GM19238 (cell line): ENCODE data around the gene HELZ.

ENCODE experiments used
- DNase-seq: peaks from one replicate; pipeline ENCODE4 v3.0.0; 2011; ENCODE audit warnings: low spot score; ENCODE audit not compliant: insufficient read length

HELZ gene

GRCh38 chr17:67196422-67196821 lies 48.6 kb downstream of the HELZ start:
- no peak for DNase-seq

GRCh38 chr17:67194134-67194533 lies 50.9 kb downstream of the HELZ start:
- no peak for DNase-seq

GRCh38 chr17:67187927-67188326 lies 57.1 kb downstream of the HELZ start:
- DNase-seq: no peak

GRCh38 chr17:67186782-67187181 lies 58.2 kb downstream of the HELZ start:
- DNase-seq: no peak

- no peak for DNase-seq
These were observed 61.5 kb downstream of the HELZ start for GRCh38 chr17:67183531-67183930.

- DNase-seq: no peak
These were observed 63.2 kb downstream of the HELZ start for GRCh38 chr17:67181825-67182224.

- DNase-seq: no peak
These were observed 64.7 kb downstream of the HELZ start for GRCh38 chr17:67180275-67180674.

DNA sequence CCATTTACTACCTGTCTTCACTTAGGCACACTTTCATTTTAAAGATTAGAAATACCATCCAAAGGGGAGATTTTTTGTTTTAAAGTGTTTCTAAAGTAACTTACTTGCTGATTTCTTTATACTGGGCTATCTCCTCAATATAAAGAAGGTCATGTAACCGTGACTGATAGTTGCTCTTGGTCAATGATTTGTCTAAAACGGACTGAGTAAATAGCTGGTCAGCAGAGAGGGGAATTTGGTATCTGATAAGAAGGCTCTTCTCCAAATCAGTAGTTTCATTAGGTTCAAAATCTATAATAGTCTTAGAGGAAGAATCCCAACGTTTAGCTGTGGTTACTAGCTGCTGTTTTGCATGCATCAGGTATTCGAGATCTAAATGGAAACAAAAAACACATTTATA lies 66.4 kb downstream of the HELZ start:
- DNase-seq: no peak

DNA sequence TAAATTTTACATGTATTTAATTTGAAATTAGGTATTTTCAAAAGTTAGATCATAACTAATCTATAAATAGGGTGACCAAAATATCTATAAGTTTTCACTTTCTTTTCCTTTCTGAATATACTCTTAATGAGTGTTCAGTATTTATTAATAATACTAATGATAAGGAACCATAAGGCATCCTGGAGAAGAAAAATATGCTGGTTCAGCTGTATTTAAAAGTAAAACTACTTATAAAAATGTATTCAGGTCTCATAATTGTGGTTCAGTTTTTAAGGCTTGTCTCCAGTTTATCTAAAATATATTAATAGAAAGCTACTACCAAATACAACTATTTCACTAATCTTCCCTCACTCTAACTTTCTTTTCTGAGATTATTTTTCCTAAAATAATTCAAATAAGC lies 67.3 kb downstream of the HELZ start:
- DNase-seq: no peak

- DNase-seq: no peak
These were observed 70.8 kb downstream of the HELZ start for GRCh38 chr17:67174190-67174589.

DNA sequence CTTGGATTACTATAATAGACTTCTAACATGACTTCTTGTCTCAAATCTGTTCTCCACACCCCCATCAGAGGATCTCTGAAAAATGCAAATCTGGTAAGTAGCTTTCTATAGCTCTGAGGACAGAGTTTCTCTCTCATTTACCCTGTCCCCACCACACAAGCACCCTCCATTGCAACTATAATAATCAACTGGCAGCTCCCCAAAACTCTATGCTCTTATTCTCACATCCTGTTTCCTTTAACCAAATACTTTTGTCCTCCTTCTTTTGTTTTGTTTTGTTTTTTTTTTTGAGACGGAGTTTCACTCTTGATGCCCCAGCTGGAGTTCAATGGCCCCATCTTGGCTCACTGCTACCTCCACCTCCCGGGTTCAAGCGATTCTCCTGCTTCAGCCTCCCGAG lies 73.4 kb downstream of the HELZ start:
- peak; percentile 36 for DNase-seq

DNA sequence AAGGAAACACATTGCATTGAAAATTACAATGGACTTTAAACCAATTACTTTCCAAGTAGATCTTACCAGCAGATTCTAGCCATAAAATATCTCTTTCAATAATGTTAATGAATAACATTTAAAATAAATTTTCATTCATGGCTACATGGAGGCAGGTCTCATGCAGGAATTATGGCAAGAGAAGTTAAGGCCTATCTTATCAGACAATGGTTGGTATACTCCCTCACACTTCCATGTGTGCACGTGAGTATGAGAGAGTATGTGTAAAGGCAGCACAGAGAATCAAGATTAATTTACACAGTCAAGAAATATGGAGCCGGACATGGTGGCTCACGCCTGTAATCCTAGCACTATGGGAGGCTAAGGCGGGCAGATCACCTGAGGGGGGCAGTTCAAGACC lies 76.5 kb downstream of the HELZ start:
- no peak for DNase-seq

DNA sequence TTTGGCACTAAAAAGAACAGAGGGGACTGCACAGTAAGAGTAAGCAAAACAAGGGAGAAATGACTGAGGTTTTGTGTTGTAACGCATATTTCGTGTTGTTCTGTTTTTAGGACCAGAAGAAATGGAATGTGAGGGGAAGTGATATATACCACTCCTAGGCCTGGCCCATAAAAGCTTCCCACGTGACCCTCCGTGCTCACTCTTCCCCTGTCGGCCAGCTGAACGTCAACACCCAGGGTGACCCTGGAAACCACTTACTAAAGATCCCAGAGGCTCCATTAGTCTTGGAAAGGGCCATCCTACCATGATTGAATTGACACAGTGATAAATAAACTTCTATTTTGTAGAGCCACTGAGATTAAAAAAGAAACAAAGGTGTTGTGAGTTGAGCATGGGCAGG lies 79.8 kb downstream of the HELZ start:
- DNase-seq: no peak

DNA sequence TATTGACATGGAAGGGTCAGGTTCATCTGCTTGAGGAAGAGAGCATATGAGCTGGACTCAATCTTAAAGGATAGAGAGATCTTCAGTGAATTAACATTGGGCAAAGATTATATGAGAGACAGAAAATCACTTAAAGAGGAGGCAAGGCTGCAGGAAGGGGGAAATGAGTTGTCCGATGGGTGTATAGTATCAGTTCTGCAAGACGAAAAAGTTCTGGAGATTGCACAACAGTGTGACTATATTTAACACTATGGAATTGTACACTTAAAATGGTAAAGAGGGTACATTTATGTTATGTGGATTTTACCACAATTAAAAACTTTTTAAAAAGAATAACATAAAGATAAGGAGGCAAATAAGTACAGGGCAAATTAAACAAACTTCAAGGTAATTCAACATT lies 80.7 kb downstream of the HELZ start:
- no peak for DNase-seq

- no peak for DNase-seq
These were observed 82.2 kb downstream of the HELZ start for GRCh38 chr17:67162771-67163170.

- no peak for DNase-seq
These were observed 83.4 kb downstream of the HELZ start for GRCh38 chr17:67161573-67161972.

GRCh38 chr17:67160791-67161190 lies 84.2 kb downstream of the HELZ start:
- DNase-seq: no peak

- no peak for DNase-seq
These were observed 87.0 kb downstream of the HELZ start for GRCh38 chr17:67157732-67158639.

DNA sequence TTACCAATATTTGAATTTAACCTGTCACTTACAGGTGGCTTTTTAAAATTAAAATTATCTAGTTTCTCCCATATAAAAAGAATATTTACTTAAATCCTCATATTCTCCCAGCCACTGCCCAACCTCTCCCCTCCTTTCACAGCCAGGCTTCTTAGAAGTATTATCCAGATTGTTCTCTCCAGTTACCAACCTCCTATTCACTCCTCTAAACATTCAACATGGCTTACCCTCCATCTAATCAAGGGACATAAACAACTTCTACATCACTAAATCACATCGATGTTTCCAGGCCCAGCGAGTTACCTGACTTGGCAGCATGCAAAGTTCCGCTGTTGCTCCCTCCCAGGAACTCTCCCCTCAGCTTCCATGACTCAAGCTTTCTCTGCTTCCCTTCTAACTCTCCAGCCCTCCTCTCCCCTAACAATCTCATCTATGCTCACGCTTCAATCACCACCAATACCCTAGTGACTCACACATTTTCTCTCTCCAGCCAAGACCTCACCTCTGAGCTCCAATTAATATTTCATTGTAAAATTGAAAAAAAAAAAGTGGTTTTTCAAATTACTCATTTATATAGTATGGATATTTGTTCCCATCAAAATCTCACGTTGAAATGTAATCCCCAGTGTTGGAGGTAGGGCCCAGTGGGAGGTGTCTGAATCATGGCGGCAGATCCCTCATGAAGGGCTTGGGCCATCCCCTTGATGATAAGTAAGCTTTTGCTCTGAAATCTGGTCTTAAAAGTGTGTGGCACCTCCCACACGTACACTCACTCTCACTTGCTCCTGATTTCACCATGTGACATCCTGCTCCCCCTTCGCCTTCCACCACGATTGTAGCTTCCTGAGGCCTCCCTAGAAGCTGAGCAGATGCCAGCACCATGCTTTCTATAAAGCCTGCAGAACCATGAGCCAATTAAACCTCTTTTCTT lies 88.5 kb downstream of the HELZ start:
- DNase-seq: no peak

- DNase-seq: no peak
These were observed 92.2 kb downstream of the HELZ start for GRCh38 chr17:67152824-67153223.

DNA sequence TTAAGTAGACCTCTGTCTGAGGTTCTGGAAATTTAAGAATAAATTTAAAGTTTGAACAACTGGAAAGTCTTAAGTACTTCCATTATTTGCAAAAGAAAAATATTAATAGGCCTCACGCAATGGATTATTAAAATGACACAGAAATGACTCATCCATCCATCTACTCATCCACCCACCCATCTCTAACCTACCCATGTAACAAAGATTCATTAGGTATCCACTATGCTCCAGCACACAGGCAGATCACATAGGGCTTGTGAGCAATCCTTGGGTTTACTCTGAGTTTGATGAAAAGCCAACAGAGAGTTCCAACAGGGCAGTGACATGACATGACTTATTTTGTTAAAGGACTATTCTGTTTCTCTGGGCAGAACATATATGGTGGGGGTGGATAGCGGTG lies 93.3 kb downstream of the HELZ start:
- no peak for DNase-seq

DNA sequence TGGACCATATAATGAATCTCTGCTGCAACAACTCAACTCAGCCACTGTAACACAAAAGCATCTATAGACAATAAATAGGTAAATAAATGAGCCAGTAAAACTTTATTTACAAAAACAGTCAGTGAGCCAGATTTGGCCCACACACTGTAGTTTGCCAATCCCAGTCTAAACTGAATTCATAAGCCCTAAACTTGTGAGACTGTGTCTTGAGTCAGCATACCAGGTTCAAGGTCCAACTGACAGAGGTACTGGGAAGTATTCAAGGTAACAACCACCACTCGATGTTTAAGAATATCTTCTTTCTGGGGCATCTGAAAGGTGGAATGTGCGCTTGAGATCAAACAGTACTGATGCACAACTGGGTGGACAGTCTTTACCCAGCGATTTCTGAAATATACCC lies 94.2 kb downstream of the HELZ start:
- DNase-seq: no peak
